K562 (cell line): Measurements from ENCODE around the gene TMEM120B. TPM values are rescaled to one million over a fixed set of nuclear protein-coding genes. Genes with fewer than 3 reads are reported as not detected.
A peak's percentile ranks its signal among the peaks of the same experiment; 100 is the strongest.

Experiments
- ARNT ChIP-seq, 2 experiments: fragments of 450-650 bp; IDR thresholded peaks; 2 replicates each; pipeline ENCODE4 v1.6.1; 2016; ENCODE audit warnings: mild to moderate bottlenecking in 1 of 2
- CBFA2T2 ChIP-seq: fragments of 450-650 bp; conservative IDR thresholded peaks from 2 replicates; pipeline ENCODE4 v1.6.1; 2017; ENCODE audit warnings: mild to moderate bottlenecking
- CBX3 ChIP-seq, 2 experiments: IDR thresholded peaks; 1 replicate in 1 of 2; 2 replicates in 1 of 2; pipeline ENCODE4 v1.6.1; 2012; ENCODE audit warnings: inconsistent platforms in 2 of 2, low read length in 2 of 2, borderline replicate concordance in 1 of 2, control low read depth in 1 of 2
- CBX5 ChIP-seq: IDR thresholded peaks from 2 replicates; pipeline ENCODE4 v1.6.1; 2014; ENCODE audit warnings: low read depth, borderline replicate concordance
- ELF1 ChIP-seq: fragments of 200-800 bp; sonication (Bioruptor generic); IDR thresholded peaks from 2 replicates; pipeline ENCODE4 v1.6.1; 2016; ENCODE audit warnings: missing genetic modification characterization, missing compliant biosample characterization
- FOXA1 ChIP-seq: fragments of 450-650 bp; IDR thresholded peaks from 2 replicates; pipeline ENCODE4 v1.6.1; 2016; ENCODE audit warnings: mild to moderate bottlenecking, borderline replicate concordance
- FOXA3 ChIP-seq, 2 experiments: fragments of 450-650 bp in 1 of 2; sonication (generic) in 1 of 2; formaldehyde crosslinking; IDR thresholded peaks in 1 of 2; conservative IDR thresholded peaks in 1 of 2; 2 replicates each; pipeline versions ENCODE4 v1.4.0 to v1.8.0; 2020 to 2022; ENCODE audit warnings: mild to moderate bottlenecking in 2 of 2, missing genetic modification reagents in 1 of 2
- HCFC1 ChIP-seq: IDR thresholded peaks from 2 replicates; pipeline ENCODE4 v1.6.1; 2012; ENCODE audit warnings: low read depth, low read length, improper control_type of control experiment
- KDM1A ChIP-seq, 2 experiments: fragments of 450-650 bp; IDR thresholded peaks; 2 replicates each; pipeline ENCODE4 v1.6.1; 2016; ENCODE audit warnings: mild to moderate bottlenecking in 2 of 2
- LCOR ChIP-seq: sonication (generic); formaldehyde crosslinking; IDR thresholded peaks from 2 replicates; pipeline ENCODE4 v1.8.0; 2022; ENCODE audit warnings: mild to moderate bottlenecking, missing genetic modification reagents
- NCOR1 ChIP-seq: fragments of 450-650 bp; IDR thresholded peaks from 2 replicates; pipeline ENCODE4 v1.6.1; 2016; ENCODE audit warnings: mild to moderate bottlenecking, moderate library complexity
- NR2F6 ChIP-seq: fragments of 450-650 bp; formaldehyde crosslinking; IDR thresholded peaks from 2 replicates; pipeline ENCODE4 v1.4.0; 2020; ENCODE audit warnings: mild to moderate bottlenecking
- NRF1 ChIP-seq, 2 experiments: fragments of 450-650 bp; IDR thresholded peaks in 1 of 2; conservative IDR thresholded peaks in 1 of 2; 2 replicates each; pipeline ENCODE4 v1.6.1; 2014; ENCODE audit warnings: mild to moderate bottlenecking in 2 of 2
- SETDB1 ChIP-seq: IDR thresholded peaks from one replicate; pipeline ENCODE4 v1.6.1; 2012; ENCODE audit warnings: low read length, control low read depth, inconsistent platforms
- SMARCA4 ChIP-seq: fragments of 450-650 bp; IDR thresholded peaks from 2 replicates; pipeline ENCODE4 v1.6.1; 2016
- SOX6 ChIP-seq: fragments of 450-650 bp; IDR thresholded peaks from 2 replicates; pipeline ENCODE4 v1.6.1; 2014; ENCODE audit warnings: mild to moderate bottlenecking
- THAP12 ChIP-seq: fragments of 250-450 bp; sonication (Bioruptor Pico); IDR thresholded peaks from 2 replicates; pipeline ENCODE4 v1.9.0; 2021; ENCODE audit warnings: mild to moderate bottlenecking, inconsistent platforms
- XRCC4 ChIP-seq: IDR thresholded peaks from one replicate; pipeline ENCODE4 v1.6.1; 2011; ENCODE audit not compliant: insufficient read depth, insufficient read length; ENCODE audit errors: extremely low read depth
- ZBTB26 ChIP-seq: fragments of 450-650 bp; formaldehyde crosslinking; IDR thresholded peaks from 2 replicates; pipeline ENCODE4 v1.4.0; 2022; ENCODE audit warnings: missing genetic modification characterization
- ZC3H11A ChIP-seq: IDR thresholded peaks from 2 replicates; pipeline ENCODE4 v1.6.1; 2012; ENCODE audit warnings: low read depth, low read length, improper control_type of control experiment
- ZEB2 ChIP-seq: fragments of 450-650 bp; IDR thresholded peaks from 2 replicates; pipeline ENCODE4 v1.6.1; 2016
- ZNF184 ChIP-seq: sonication (generic); formaldehyde crosslinking; IDR thresholded peaks from 2 replicates; pipeline ENCODE4 v1.5.0; 2020; ENCODE audit warnings: missing genetic modification reagents
- ZNF449 ChIP-seq: fragments of 250-450 bp; sonication (Bioruptor Pico); IDR thresholded peaks from 2 replicates; pipeline ENCODE4 v1.8.0; 2022; ENCODE audit warnings: moderate library complexity, mild to moderate bottlenecking, inconsistent platforms
- polyA plus RNA-seq, 8 experiments: library from polyadenylated mRNA; depleted of rRNA in 4 of 8; stranded (reverse) in 5 of 8; unstranded in 3 of 8; fragments of >200 nt; fragmentation: Nextera tagmentation in 2 of 8; fragmentation: Illumina TruSeq in 1 of 8; extraction: Ambion mirVana in 2 of 8; extraction: Trizol in 1 of 8; gene quantifications; 2 replicates each; pipeline versions ENCODE4 v1.2.1 to v1.2.3, GENCODE V29; 2011 to 2014; ENCODE audit warnings: inconsistent platforms in 1 of 8, missing spikeins in 1 of 8
- total RNA-seq, 7 experiments: library from RNA; depleted of rRNA in 6 of 7; stranded (reverse); fragments of >200 nt in 6 of 7; fragmentation: Illumina TruSeq in 2 of 7; extraction: Trizol in 2 of 7; gene quantifications; 2 replicates each; pipeline versions ENCODE4 v1.2.1 to v1.2.3, GENCODE V29; 2011 to 2021; ENCODE audit warnings: low replicate concordance in 1 of 7
- TF ChIP-seq, protein P1 (sequence below): fragments of 250-450 bp; sonication (Bioruptor Pico); IDR thresholded peaks from 2 replicates; pipeline ENCODE4 v1.5.0; 2021

The TMEM120B gene
- total and polyA plus RNA-seq, 9 of the 15 experiments (the other 6 are each of a cell fraction or from before 2014, with no cell fraction given): 1.7 to 18.6 (median 7.4) TPM

- TF ChIP-seq CBX5 (no peak), NR2F6 (no peak), CBFA2T2 (peak; percentile 96), ARNT (IDR thresholded peaks at IDR 0.05) (no peak), ZNF449 (CRISPR knock-in tag) (no peak; the same call in 1 of the 2 replicates), CBX3 (IDR thresholded peaks at IDR 0.05; ENCODE audit: borderline replicate concordance in 1 of 2, low read length in 2 of 2) (0 out of 3 replicates have a peak, but pooled peaks of 1 of the 2 experiments have one; percentile 54), FOXA3 (CRISPR knock-in tag; conservative IDR thresholded peaks at IDR 0.05 in 1 of 2, IDR thresholded peaks at IDR 0.05 in 1 of 2) (no peak), ZC3H11A (no peak), ZBTB26 (CRISPR knock-in tag) (no peak), ELF1 (tag) (no peak), THAP12 (no peak), ZNF184 (CRISPR knock-in tag) (no peak), LCOR (CRISPR knock-in tag) (peak; percentile 46; the same call in 1 of the 2 replicates), FOXA1 (no peak), NCOR1 (peak; percentile 92), XRCC4 (no peak), KDM1A (IDR thresholded peaks at IDR 0.05) (peak in 1 of 2 experiments; percentile 77), HCFC1 (peak; percentile 22; the same call in 1 of the 2 replicates), SMARCA4 (peak; percentile 95), ZEB2 (peak; percentile 90), SETDB1 (no peak), NRF1 (conservative IDR thresholded peaks at IDR 0.05 in 1 of 2, IDR thresholded peaks at IDR 0.05 in 1 of 2) (0 out of 4 replicates have a peak, but pooled peaks of 1 of the 2 experiments have one; percentile 23), SOX6 (peak; percentile 90)
- TF ChIP-seq, protein P1, sequence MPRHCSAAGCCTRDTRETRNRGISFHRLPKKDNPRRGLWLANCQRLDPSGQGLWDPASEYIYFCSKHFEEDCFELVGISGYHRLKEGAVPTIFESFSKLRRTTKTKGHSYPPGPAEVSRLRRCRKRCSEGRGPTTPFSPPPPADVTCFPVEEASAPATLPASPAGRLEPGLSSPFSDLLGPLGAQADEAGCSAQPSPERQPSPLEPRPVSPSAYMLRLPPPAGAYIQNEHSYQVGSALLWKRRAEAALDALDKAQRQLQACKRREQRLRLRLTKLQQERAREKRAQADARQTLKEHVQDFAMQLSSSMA (CRISPR knock-in tag): no peak
Measured at GRCh38 chr12:121738340-121738858, 25.8 kb downstream of the TMEM120B start (continued).
